KOPT-K1 (cell line): ENCODE results near the gene C4orf50.

ENCODE experiments used
- H3K27ac ChIP-seq: fragments of 200-600 bp; sonication (generic); 2 replicates; pipeline ENCODE4 v1.5.1; 2016; ENCODE audit warnings: antibody characterized with exemption, mild to moderate bottlenecking, low read depth, low read length; ENCODE audit not compliant: poor library complexity, severe bottlenecking
- H3K36me3 ChIP-seq: fragments of 200-600 bp; sonication (generic); 2 replicates; pipeline ENCODE4 v1.5.1; 2017; ENCODE audit warnings: antibody characterized with exemption, mild to moderate bottlenecking, low read length, moderate library complexity; ENCODE audit not compliant: insufficient read depth
- H3K9me3 ChIP-seq: fragments of 200-600 bp; sonication (generic); 2 replicates; pipeline ENCODE4 v1.5.1; 2017; ENCODE audit warnings: antibody characterized with exemption, low read length, mild to moderate bottlenecking; ENCODE audit not compliant: insufficient read depth, poor library complexity, severe bottlenecking

The C4orf50 gene

DNA sequence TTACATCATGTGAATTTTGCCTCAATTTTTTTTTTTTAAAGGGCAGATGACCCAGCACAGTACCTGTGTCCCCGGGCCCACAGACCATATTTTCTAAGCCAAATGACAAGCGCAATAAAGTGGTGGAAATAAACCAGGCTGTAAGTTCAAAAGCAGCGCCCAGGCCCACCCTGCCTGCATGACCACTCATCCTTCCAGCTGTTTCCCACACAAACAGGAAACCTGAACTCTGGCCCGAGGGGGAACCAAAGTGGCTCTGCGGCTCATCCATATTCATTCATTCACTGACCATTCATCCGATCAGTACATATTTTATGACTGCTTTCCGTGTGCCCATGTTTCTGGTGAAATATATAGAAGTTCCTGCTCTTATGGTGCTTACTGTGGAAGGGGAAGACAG is 91.6 kb downstream of the C4orf50 start:
- H3K27ac ChIP-seq, result no peak overlapping the region
- H3K36me3 ChIP-seq, result no peaks in the 10 kb centered on the region
- no peaks in the 10 kb centered on the region for H3K9me3 ChIP-seq

DNA sequence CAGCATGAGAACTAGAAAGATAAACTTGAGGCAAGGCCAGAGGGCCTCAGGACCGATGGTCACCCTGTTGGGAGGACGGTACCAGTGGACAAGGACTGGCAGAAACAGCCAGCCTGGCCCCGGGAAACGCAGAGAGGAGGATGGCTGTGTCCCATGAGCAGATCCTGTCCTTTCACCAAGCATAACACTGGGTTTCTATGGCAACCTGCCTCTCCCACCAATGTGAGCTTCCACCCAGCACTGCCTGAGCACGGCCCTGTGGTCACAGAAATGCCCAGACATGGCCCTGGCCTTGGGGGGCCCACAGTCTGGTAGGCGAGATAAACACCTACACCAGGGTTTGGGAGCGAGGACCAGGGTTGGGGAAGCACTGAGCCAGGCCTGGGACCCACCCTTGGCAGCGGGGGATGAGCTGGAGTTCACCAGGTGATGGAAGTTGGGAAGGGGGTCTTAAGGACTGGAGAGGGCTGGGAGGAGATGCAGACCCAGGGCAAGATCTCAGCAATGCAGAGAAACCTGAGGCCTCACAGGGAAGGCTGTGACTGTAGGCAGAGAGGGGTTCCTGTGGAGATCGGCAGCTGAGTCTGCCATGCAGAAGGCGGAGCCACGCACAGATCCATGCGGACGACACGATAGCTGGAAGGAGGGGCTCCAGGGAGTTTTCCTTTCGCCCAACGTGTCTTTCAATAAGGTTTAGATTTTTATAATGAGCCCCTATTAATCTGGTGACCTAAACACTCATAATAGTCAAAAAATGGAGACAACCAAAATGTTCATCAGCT is 92.6 kb downstream of the C4orf50 start:
- Histone ChIP-seq H3K36me3 (no peaks in the 10 kb centered on the region), H3K27ac (no peak overlapping the region), H3K9me3 (no peaks in the 10 kb centered on the region)

DNA sequence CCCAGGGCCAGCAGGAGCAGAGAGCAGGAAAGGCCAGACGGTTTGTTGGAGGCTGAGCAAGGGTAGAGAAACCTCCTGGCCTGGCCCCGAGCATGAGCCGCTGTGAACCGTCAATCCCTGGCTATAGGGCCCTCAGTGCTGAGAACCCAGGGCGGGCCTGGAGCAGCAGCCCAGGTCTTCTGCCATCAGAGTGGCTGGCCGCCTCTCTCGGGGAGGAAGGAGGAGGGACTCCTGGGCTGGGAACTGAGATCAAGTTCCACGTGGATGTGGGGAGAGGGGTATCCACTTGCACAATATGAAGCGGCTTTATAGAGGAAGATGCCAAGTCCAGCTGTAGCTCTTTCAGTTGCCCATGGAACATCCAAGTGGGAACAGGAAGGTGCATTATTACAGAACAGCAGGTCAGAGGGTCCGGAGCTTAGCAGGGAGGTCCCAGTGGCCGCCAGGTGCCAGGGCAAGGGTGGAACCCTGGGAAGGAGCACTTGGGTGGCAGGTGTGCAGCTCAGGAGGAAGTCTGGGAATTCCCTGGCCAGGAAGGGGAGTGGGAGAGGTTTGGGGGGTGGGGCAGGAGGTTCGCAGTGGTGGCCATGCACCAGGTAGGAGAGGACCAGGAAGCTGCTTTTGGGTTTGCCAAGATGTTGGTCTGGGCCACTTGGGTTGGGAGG is 93.6 kb downstream of the C4orf50 start:
- Histone ChIP-seq H3K9me3 (no peaks in the 10 kb centered on the region), H3K27ac (no peak overlapping the region), H3K36me3 (no peaks in the 10 kb centered on the region)

DNA sequence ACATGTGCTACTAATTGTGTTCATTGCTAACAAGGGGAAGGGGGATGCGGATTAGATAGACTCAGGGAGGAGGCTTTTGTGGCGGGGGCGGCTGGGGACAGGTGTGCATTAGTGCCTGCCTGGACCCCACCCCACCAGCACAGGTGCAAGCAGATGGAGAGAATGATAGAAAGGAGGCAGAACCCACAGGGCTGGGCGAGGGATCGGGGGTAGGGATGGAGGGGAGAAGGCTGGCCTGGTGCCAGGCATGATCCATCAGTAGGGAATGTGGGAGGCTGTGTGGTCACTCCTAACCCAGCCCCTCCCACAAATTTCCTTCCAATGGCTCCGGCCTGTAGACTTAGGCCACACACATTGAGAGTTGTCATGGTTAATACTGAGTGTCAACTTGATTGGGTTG is 94.9 kb downstream of the C4orf50 start:
- no peaks in the 10 kb centered on the region for H3K36me3 ChIP-seq
- H3K9me3 ChIP-seq, result no peaks in the 10 kb centered on the region
- no peak overlapping the region for H3K27ac ChIP-seq

DNA sequence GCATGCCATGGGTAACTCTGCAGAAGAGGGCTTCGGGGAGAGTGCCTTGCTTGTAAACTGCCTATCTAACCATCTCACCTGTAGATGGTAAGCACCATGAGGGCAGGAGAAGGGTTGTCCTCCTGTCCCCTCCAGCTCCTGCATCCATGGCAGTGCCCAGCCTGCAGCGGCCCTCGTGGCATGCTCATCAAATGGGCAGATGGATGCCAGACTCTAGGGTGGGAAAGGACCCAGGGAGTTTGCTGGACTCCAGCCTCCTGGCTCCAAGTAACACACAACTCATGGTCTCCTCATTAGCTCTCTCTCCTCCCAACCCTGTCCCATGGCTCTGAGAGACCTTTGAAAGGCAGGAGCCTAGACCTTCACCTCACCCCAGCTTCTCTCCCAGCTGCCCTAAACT is 95.7 kb downstream of the C4orf50 start:
- no peak overlapping the region for H3K27ac ChIP-seq
- no peaks in the 10 kb centered on the region for H3K9me3 ChIP-seq
- H3K36me3 ChIP-seq, result no peaks in the 10 kb centered on the region

DNA sequence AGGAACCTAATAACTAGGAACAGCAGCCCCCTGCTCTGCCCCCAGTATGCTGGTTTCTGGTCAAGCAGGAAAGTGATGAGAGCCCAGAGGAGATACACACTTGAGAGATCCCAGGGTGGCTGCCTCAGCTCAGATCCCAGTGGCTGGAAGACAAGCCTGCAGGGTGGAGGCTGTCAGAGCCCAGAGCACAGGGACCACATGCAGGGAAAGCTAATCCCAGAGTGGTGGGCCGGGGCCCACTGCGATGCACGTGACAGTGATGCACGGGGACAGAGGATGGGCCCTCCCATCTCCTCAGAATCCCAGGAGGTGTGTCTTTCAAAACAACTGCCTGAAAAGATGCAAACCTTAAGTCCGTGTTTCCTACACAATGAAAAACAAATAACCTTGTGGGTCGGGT is 96.2 kb downstream of the C4orf50 start:
- H3K36me3 ChIP-seq, result no peaks in the 10 kb centered on the region
- H3K27ac ChIP-seq, result no peak overlapping the region
- no peaks in the 10 kb centered on the region for H3K9me3 ChIP-seq

DNA sequence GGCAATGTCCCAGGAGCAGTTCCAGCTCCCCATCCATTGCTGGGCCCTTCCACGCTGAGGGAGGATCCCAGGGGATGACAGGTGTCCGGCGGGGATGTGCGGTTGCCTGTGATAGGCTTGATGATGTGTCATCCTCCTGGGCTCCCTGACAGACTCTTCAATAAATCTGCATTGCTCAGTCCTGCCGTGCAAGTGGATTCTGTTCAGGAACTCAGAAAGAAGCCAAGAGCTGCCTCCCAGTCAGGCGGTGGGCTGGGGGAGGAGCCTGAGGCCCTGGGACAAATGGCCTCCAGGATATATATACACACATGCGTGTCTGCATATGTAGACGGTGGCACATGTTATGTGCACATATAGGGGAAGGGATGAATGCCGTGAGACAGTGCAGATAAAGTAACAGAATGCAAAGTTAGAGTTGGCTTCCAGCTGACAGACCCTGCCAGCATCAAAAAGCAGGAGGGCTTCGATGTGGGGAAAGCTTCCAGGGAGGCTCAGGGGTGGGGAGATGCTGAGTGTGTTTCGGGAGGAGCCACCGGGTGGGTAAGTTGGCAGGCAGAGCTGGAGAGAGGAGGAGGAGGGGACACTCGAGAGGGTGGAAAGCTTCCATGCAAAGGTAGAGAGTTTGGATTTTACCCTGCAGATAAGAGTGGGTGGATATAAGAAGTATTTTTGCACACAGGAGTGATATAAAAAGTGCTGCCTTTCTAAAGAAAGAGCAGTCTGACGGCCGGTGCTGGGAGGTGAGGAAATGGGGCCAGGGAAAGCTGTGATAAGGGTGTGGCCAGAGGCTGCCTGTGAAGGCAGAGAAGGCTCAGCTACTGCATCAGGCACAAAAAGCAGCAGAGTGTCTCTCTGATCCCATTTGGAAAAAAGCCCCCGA is 96.9 kb downstream of the C4orf50 start:
- no peaks in the 10 kb centered on the region for H3K9me3 ChIP-seq
- no peak overlapping the region for H3K27ac ChIP-seq
- no peaks in the 10 kb centered on the region for H3K36me3 ChIP-seq

DNA sequence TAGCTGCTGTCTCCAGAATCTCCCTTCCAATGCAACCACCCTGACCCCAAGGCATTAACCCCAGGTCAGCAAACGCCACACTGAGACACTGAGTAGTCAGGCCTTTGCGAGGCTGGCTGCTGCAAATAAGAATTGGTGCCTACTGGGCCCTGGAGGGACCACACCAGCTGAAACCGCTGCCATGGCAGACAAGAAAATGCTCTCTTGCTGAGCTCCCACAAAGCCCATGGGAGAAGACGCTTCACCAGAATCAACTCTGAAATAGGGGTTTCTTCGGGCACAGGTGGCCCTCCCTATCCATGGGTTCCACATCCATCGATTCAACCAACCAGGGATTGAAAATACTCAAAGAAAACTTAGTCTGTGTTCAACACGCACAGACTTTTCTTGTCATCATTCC is 98.7 kb downstream of the C4orf50 start:
- no peaks in the 10 kb centered on the region for H3K9me3 ChIP-seq
- no peak overlapping the region for H3K27ac ChIP-seq
- H3K36me3 ChIP-seq, result no peaks in the 10 kb centered on the region

DNA sequence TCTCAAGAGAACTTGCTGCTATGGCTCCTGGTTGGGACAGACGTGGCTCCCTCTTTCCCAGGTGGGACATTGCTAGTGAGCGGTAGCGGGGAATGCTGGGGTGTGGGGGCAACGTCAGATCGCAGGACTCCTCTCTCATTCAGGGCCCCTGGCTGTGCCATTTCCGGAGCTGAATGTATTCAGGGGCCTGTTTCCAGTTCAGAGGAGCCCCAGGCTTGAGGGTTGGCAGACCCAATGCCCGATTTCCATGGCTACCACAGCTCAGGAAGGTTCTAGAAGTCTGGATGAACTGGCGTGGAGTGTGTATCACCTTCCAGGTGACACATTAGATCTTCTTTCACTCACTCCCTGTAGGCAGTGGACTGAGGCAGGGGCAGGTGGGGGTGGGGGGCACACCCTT is 99.2 kb downstream of the C4orf50 start:
- Histone ChIP-seq H3K9me3 (no peaks in the 10 kb centered on the region), H3K36me3 (no peaks in the 10 kb centered on the region), H3K27ac (no peak overlapping the region)

DNA sequence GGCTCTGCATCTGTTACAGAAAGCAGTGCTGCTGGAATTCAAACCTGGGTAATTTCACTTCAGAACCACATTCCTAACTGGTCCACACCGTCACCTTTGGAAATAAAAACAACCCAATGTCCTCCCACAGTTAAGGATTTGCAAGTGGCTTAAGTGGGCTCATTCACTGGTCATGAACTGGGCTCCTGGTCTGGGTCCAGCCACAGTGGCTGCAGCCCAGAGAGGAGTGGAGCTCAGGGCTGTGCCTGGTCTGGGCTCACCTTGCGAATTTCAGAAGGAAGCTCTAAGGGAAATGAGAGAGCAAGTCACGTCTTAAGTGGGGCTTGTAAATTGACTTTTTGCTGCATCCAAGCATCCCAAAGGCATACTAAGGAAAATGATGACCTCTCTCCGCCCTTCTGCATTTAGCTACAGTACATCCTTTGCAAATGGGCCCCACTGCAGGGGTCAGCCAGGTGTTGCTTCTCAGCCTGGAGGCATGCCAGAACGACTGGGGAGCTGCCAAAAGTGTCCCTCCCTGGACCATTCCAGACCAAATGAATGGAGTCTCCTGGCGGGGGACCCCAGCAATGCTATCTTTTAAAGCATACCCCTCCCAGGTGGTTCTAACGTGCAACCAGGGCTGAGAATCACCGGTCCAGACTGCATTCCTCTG is 99.8 kb downstream of the C4orf50 start:
- no peaks in the 10 kb centered on the region for H3K36me3 ChIP-seq
- no peaks in the 10 kb centered on the region for H3K9me3 ChIP-seq
- H3K27ac ChIP-seq, result no peak overlapping the region

DNA sequence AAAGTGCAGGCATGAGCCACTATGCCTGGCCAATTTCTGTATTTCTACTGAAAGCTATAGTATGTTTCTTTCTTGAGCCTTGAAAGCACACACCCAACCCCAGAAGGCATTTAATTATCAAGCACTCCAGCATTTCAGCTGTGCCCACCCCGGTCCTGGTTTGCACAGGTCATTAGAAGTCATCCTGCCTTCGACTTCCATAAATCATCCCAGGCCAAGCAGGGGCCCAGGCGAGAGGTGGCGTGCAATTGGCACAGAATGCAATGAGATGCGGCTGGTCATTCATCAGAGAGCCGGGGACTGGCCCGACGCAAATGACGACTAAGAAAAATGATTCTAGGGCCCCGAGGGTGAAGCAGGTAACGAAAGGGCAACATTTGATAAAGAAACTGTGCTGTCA is 100.6 kb downstream of the C4orf50 start:
- no peak overlapping the region for H3K27ac ChIP-seq

DNA sequence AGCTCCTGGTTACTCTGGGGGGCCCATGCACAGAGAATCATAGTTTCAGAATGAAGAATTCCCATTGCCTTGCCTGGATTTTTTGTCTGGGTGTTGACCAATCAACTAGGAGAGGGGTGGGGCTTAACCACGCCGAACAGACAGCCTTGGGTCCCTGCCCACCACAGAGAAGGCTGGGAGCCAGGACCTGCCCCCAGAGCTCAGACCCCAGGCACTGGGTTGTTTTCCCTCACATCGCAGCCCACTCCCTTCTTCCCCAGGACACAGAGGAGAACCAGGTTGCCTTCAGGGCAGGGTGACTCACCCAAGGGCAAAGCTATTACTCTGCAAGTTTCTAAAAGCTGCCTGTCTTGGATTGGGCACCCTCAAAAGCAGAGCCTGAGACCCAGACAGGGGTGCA is 102.0 kb downstream of the C4orf50 start:
- no peaks in the 10 kb centered on the region for H3K36me3 ChIP-seq
- H3K9me3 ChIP-seq, result no peaks in the 10 kb centered on the region
- no peak overlapping the region for H3K27ac ChIP-seq

More for the DNA sequence above, 100.6 kb downstream of the C4orf50 start:
- Histone ChIP-seq H3K36me3 (no peaks in the 10 kb centered on the region), H3K9me3 (no peaks in the 10 kb centered on the region)

DNA sequence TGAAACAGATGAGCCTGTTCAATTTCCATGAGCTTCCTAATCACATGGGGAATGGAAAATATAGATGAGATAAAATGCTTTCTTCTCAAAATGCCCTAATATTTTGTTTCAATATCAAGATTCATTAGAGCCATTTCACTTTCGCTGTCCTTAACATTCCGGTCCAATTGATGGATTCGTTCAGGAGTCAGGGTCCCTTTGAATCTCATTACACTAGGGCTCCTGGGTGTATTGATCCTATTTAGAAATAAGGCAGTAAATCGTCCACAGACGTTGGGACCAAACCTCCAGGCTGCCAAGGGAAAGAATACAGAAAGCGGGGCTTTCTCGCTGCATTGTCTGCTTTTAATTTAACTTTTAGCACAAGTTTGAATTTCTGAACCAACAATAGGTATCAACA is 104.8 kb downstream of the C4orf50 start:
- no peaks in the 10 kb centered on the region for H3K36me3 ChIP-seq
- no peaks in the 10 kb centered on the region for H3K9me3 ChIP-seq
- H3K27ac ChIP-seq, result no peak overlapping the region

DNA sequence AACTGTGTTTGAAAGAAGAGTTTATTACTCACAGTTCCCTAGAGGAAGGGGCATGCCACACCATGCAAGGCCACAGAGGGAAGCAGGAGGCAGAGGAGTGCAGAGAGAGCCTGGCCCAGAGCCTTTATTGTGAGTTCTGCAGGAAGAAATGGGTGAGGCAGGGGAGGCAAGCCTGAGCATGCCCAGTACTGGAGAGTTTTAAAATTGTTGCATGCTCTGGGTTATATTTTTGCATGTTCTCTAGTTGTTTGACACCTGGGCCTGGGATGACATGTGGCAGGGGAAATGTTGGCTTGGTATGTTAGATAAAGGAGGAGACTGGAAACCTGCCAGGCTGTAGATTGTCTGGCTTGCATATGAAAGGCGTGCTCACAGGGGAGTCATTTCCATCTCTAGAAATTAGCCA is 105.6 kb downstream of the C4orf50 start:
- no peaks in the 10 kb centered on the region for H3K9me3 ChIP-seq
- H3K36me3 ChIP-seq, result no peaks in the 10 kb centered on the region
- no peak overlapping the region for H3K27ac ChIP-seq

DNA sequence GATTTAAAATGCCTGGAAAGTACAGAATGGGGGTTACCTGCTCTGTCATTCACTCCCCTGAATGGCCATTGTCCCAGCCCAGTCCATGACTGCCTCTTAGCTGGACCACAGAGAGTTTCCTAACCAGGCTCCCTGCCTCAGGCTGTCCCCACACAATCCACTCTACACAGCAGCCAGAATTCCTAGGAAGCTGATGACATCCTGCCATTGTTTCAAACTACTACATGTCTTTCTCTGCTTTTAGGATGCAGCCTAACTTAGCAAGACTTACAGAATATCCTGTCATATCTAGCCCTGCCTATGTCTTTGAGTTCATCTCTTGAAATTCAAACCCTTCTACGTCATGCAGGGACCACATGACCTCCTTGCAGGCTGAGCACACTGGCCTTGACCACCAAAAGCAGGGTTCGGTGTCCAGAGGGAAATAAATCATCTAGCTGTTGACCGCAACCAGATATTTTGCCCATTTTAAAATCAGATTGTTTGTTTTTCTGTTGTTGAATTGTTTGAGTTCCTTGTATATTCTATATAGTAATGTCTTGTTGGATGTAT is 109.3 kb downstream of the C4orf50 start:
- Histone ChIP-seq H3K27ac (no peak overlapping the region), H3K36me3 (no peaks in the 10 kb centered on the region), H3K9me3 (no peaks in the 10 kb centered on the region)
